GM12878 (cell line): ENCODE measurements around the gene OLA1.

Source experiments
- ATF3 ChIP-seq: IDR thresholded peaks from 2 replicates; pipeline ENCODE4 v1.6.1; 2011; ENCODE audit warnings: low read depth, mild to moderate bottlenecking, low read length, moderate library complexity, borderline replicate concordance; ENCODE audit errors: extremely low read depth
- BRCA1 ChIP-seq: IDR thresholded peaks from 2 replicates; pipeline ENCODE4 v1.6.1; 2011; ENCODE audit warnings: low read depth, low read length, improper control_type of control experiment
- CTCF ChIP-seq, 3 experiments: IDR thresholded peaks in 2 of 3; conservative IDR thresholded peaks in 1 of 3; 2 replicates each; pipeline ENCODE4 v1.5.1; 2011; ENCODE audit warnings: low read depth in 3 of 3, low read length in 3 of 3, mild to moderate bottlenecking in 3 of 3, control low read depth in 2 of 3, moderate library complexity in 2 of 3, inconsistent platforms in 1 of 3, mixed read lengths in 1 of 3; ENCODE audit not compliant: control insufficient read depth in 2 of 3, insufficient read depth in 1 of 3; ENCODE audit errors: extremely low read depth in 1 of 3
- FOS ChIP-seq: IDR thresholded peaks from 3 replicates; pipeline ENCODE4 v1.6.1; 2011; ENCODE audit warnings: borderline replicate concordance; ENCODE audit not compliant: insufficient read length; ENCODE audit errors: extremely low read depth
- JUND ChIP-seq: IDR thresholded peaks from 2 replicates; pipeline ENCODE4 v1.6.1; 2012; ENCODE audit warnings: low read depth, mild to moderate bottlenecking, low read length, improper control_type of control experiment, moderate library complexity
- NFXL1 ChIP-seq: fragments of 450-650 bp; IDR thresholded peaks from 2 replicates; pipeline ENCODE4 v1.6.1; 2017; ENCODE audit warnings: antibody characterized with exemption, mild to moderate bottlenecking, borderline replicate concordance
- NR2F1 ChIP-seq: fragments of 450-650 bp; conservative IDR thresholded peaks from 2 replicates; pipeline ENCODE4 v1.6.1; 2017; ENCODE audit warnings: mild to moderate bottlenecking
- PAX8 ChIP-seq: fragments of 450-650 bp; IDR thresholded peaks from 2 replicates; pipeline ENCODE4 v1.6.1; 2017; ENCODE audit warnings: mild to moderate bottlenecking, moderate library complexity
- POLR2A ChIP-seq: IDR thresholded peaks from 2 replicates; pipeline ENCODE4 v1.6.1; 2011; ENCODE audit warnings: low read depth, mild to moderate bottlenecking, low read length
- POLR2AphosphoS5 ChIP-seq: IDR thresholded peaks from 2 replicates; pipeline ENCODE4 v1.6.1; 2011; ENCODE audit warnings: mild to moderate bottlenecking, low read length, inconsistent platforms
- TAF1 ChIP-seq: IDR thresholded peaks from 2 replicates; pipeline ENCODE4 v1.6.1; 2011; ENCODE audit warnings: mild to moderate bottlenecking, low read depth, low read length, borderline replicate concordance
- TARDBP ChIP-seq: IDR thresholded peaks from 2 replicates; pipeline ENCODE4 v1.6.1; 2016; ENCODE audit warnings: borderline replicate concordance
- ZNF274 ChIP-seq: IDR thresholded peaks from one replicate; pipeline ENCODE4 v1.8.0; 2011; ENCODE audit not compliant: insufficient read length, insufficient read depth

- no peak for TF ChIP-seq CTCF (IDR thresholded peaks at IDR 0.05 in 2 of 3, conservative IDR thresholded peaks at IDR 0.05 in 1 of 3; ENCODE audit: control insufficient read depth in 2 of 3, extremely low read depth in 1 of 3, insufficient read depth in 1 of 3, low read depth in 3 of 3, low read length in 3 of 3)
- no peak for TF ChIP-seq TARDBP
- TF ChIP-seq ATF3: no peak
- no peak for TF ChIP-seq JUND
- no peak for TF ChIP-seq NR2F1
- no peak for TF ChIP-seq POLR2AphosphoS5
- TF ChIP-seq ZNF274: no peak
- TF ChIP-seq TAF1: no peak
- no peak for TF ChIP-seq BRCA1
- TF ChIP-seq NFXL1: no peak
- no peak for TF ChIP-seq POLR2A
- no peak for TF ChIP-seq FOS
- TF ChIP-seq PAX8: no peak
These were observed 185.4 kb downstream of the OLA1 start for GRCh38 chr2:174062934-174063333.
